GM12878 (cell line): ENCODE results near the gene DMD.

Experiments
- NFXL1 ChIP-seq: fragments of 450-650 bp; IDR thresholded peaks from 2 replicates; pipeline ENCODE4 v1.6.1; 2017; ENCODE audit warnings: antibody characterized with exemption, mild to moderate bottlenecking, borderline replicate concordance
- NR2F1 ChIP-seq: fragments of 450-650 bp; conservative IDR thresholded peaks from 2 replicates; pipeline ENCODE4 v1.6.1; 2017; ENCODE audit warnings: mild to moderate bottlenecking
- NRF1 ChIP-seq: conservative IDR thresholded peaks from 2 replicates; pipeline ENCODE4 v1.6.1; 2011; ENCODE audit warnings: mild to moderate bottlenecking, low read depth, low read length, improper control_type of control experiment
- TARDBP ChIP-seq: IDR thresholded peaks from 2 replicates; pipeline ENCODE4 v1.6.1; 2016; ENCODE audit warnings: borderline replicate concordance
- YY1 ChIP-seq: IDR thresholded peaks from 2 replicates; pipeline ENCODE4 v1.6.1; 2011; ENCODE audit warnings: low read depth, mild to moderate bottlenecking, low read length
- TF ChIP-seq, protein P1 (sequence below), 3 experiments: IDR thresholded peaks in 2 of 3; conservative IDR thresholded peaks in 1 of 3; 2 replicates each; pipeline ENCODE4 v1.5.1; 2011; ENCODE audit warnings: low read depth in 3 of 3, low read length in 3 of 3, mild to moderate bottlenecking in 3 of 3, control low read depth in 2 of 3, moderate library complexity in 2 of 3, inconsistent platforms in 1 of 3, mixed read lengths in 1 of 3; ENCODE audit not compliant: control insufficient read depth in 2 of 3, insufficient read depth in 1 of 3; ENCODE audit errors: extremely low read depth in 1 of 3

GRCh38 chrX:31293409-31293808 is 1917.9 kb downstream of the DMD start:
- TF ChIP-seq, protein P1, sequence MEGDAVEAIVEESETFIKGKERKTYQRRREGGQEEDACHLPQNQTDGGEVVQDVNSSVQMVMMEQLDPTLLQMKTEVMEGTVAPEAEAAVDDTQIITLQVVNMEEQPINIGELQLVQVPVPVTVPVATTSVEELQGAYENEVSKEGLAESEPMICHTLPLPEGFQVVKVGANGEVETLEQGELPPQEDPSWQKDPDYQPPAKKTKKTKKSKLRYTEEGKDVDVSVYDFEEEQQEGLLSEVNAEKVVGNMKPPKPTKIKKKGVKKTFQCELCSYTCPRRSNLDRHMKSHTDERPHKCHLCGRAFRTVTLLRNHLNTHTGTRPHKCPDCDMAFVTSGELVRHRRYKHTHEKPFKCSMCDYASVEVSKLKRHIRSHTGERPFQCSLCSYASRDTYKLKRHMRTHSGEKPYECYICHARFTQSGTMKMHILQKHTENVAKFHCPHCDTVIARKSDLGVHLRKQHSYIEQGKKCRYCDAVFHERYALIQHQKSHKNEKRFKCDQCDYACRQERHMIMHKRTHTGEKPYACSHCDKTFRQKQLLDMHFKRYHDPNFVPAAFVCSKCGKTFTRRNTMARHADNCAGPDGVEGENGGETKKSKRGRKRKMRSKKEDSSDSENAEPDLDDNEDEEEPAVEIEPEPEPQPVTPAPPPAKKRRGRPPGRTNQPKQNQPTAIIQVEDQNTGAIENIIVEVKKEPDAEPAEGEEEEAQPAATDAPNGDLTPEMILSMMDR (IDR thresholded peaks at IDR 0.05 in 2 of 3, conservative IDR thresholded peaks at IDR 0.05 in 1 of 3; ENCODE audit: control insufficient read depth in 2 of 3, extremely low read depth in 1 of 3, insufficient read depth in 1 of 3, low read depth in 3 of 3, low read length in 3 of 3), result peak; percentile 61 to 70 (median 61)
- 0 out of 2 replicates have a peak, but pooled peaks have one; percentile 37 for TF ChIP-seq YY1
- TF ChIP-seq NFXL1, result no peak
- TF ChIP-seq NRF1, result no peak
- no peak for TF ChIP-seq NR2F1
- TF ChIP-seq TARDBP, result no peak
